RKO (cell line): ENCODE data around the gene CALD1.

ENCODE experiments used
- DNase-seq: peaks from one replicate; pipeline ENCODE4 v3.0.0-alpha.2; 2016; ENCODE audit warnings: low spot score

Gene CALD1

DNA sequence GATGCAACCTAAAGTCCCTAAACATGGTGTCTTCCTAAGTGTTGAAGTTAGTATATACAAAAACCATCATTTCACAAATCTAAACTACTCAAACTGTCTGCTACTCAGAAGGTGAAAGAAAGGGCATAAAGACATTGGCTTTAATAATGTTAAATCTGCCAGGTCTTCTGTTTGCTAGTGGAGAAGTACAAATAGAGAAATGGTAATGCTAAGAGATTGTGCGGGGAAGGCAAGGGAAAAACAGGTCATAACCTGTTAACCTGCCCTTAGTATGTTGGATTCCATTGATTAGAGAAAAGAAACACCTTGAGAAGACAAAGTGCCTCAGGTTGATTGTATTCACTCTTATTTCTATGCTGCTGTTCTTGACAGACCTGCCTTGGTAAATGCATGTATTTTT is 80.3 kb downstream of the CALD1 start:
- no peak for DNase-seq

DNA sequence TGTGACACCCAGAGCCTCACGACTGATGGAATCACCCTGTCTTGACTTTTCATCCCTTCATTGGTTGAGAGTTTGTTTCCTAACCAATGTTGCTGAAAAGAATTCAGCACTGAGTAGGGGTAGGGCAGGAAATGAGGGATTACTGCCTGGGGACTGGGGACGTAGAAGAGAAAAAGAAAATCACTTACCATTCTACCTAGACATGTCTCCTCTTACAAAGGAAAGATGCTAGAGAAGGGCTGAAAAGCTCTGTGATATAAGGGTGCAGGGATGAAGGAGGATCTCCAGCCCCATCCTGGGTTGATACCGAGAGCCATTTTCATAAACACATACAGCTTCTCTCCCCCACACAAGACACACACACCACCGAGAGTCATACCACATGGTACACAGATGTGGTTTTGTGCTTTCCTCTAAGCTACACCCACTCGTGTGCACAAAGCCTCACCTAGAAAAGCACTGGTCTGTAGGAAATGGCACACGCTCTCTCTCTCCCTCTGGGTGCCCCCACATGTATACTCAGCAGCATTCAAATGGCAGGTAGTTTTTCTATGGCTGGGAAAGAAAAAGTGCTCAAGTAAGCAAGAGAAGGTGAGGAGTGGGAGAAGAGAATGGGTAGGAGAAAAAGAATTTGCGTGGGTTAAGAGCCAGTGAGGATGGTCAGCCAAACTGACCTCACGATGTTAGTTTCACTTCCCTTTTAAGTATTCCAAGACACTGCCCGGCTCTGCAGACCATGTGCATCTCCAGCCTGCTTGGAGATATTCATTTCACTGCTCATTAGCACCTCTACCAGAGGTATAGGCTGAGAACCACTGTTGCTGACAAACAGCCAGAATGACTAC is 85.8 kb downstream of the CALD1 start:
- no peak for DNase-seq

DNA sequence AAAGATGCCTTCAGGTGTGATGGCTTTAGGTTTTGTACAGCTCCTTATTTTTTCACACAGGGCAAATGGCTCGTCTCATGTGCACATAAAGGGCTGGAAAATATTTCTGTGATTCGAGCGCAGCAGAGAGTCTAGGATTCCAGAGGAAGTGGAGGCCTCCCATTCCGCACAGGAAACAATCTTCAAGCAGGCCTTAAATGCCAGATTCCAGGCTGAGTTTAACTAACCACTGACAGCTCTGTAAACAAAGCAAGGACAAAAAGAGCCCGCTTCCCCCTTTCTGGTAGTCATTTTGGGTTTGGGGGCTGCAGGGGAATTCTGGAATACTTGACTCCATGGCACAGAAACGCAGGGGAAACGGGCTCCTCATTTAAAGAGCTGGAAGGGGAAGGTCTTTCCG is 87.2 kb downstream of the CALD1 start:
- no peak for DNase-seq

DNA sequence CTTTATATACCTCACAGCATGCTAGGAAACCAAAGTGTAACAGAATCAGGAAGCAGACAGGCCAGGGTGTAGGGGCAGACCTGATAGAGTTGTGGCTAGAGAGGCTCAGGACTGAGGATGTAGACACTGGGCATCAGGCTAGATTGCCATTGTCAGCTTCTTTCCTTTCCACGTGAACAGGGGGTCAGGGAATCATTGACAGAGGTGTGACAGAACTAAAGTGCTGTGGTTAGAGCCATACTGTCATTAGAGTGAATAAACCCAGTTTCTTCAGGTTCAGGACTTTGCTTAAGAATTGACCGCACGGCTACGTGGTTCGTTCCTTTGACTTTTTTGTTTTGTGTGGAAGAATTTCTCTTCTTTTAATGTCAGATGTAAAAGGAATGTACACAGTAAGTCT is 90.7 kb downstream of the CALD1 start:
- no peak for DNase-seq

DNA sequence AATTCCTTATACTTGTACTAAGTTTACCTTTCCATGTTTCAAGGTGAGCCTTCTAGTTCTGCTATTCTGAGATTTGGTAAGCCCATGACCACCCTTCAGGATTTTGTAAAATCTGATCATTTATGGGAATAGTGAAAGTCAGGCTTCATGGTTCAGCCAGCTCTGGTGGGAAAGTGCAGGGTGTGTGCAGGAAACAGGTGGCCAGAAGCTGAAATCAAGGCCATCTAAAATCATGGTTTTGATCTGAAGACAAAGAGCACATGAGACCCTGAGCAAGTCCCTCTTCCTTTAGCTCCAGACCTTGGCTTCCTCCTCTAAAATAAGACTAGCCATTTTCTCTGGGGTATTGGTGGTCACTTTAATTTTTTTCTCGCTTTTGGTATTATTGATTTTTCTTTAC is 91.3 kb downstream of the CALD1 start:
- DNase-seq, result no peak

DNA sequence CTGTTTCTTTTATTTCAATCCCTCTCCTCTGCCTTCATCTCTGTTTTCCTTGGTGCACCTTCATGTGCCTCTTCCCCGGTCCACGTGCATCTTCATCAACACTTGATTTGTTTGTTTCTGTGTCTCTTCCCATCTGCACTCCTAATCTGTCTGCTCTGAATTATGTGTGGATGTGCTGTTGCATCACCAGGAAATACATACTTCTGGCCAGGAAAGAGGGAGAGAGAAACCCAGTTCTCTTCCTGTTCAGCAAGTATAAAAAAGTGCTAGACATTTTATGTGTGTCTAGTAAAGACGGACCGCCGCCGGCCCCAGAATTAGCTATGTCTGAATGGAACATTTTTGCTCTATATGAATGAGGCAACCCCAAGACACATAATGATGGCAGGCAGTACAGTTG is 93.8 kb downstream of the CALD1 start:
- no peak for DNase-seq

DNA sequence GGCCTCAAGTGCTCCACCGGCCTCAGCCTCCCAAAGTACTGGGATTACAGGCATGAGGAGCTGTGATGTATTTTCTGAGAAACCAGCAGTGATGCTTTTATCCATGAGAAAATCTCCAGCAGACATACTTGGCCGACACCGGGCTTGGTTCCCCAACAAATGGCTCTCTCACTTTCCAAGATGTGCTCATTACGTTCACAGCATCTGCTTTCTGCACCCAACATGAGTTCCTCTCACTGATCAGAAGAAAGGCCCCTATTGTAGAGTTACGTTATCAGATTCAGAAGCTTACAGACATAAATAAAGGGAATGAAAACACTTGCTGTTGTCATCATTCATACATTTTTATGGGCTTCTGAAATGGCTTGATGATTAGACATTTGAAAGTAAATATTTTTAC is 95.0 kb downstream of the CALD1 start:
- no peak for DNase-seq

DNA sequence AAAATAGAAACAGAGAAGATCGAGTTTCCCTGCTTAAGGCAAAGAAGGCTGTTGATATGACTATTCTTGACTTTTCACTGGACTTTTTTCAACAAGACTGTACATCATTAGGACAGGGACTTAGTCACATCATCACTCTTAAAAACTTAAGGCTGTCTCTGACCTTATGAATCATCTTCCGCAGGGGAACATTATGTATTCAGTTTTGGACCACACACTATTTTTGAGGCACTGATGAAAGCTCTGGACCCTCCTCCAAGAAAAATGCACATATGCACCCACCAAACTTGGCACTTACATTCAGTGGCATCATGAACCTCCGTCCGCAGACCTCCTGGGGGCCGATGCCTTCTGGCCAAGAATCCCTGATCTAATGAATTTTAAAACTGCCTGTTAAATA is 96.4 kb downstream of the CALD1 start:
- no peak for DNase-seq

DNA sequence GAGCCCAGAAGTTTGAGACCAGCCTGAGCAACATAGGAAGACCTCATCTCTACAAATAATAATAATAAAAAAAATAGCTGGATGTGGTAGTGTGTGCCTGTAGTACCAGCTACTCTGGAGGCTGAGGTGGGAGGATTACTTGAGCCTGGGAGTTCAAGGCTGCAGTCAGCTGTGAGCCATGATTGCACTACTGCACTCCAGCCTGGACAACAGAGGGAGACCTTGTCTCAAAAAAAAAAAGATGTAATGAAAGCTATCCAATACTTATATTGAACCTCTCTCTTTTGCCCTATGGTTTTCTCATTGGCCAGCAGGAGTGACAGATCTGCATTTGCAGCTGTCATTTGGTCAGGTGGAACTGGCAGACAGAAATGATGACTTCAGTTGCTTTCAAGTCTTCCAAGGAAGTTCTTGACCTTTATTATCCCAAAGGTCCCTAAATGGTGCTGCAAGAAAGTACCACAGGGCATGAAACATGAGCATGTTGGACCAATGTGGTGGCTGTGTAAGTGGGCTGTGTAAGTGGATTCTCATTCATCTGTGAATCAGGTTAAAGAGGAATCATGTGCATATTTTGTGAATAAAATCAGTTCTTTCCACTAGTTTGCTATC is 99.4 kb downstream of the CALD1 start:
- no peak for DNase-seq

DNA sequence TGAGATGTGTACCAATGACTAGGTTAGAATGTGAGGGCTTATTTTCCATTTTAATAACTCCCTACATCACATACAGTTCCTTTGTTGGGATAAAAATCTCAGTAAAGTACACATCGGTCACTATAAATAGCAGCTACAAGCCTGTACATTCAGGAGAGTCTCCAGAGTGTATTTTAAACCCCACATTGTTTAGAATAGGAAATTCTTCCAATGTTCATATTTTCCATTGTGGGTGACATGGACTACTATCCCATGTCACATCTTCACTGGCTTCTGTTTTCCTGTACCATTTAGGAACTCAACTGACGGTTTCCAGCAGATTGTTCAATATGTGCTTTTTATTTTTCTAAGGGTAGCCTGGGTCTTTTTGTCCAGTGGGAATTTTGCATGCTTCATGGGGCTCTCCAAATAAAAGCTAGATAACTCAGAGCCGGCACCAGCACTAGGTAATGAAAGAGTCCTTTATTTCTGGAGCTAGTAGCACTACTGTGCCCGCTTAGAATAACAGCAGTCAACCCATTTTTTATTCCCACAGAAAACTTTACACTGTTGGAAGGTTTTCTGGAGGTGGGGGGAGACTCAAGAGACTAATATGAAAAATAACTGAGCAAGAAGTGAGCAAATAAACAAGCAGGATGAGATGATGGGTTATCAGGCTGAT is 100.5 kb downstream of the CALD1 start:
- no peak for DNase-seq

DNA sequence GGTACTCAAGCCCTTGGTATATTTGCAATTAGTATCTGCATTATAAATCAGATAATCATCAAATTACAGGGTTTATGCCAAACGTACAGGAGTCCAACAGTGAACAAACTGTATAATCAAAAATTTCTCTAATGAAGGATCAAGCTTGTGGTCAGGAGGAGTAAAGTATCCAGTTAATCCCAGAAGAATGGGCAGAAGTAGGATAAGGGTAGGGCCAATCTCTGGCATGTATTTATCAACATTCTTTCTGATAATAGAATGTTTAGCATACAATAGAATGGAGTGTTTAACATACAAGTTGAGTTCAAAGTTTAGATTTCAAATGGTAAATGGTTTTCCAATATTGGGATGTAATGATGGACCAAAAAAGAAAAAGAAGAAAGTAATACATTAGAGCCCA is 103.0 kb downstream of the CALD1 start:
- no peak for DNase-seq

DNA sequence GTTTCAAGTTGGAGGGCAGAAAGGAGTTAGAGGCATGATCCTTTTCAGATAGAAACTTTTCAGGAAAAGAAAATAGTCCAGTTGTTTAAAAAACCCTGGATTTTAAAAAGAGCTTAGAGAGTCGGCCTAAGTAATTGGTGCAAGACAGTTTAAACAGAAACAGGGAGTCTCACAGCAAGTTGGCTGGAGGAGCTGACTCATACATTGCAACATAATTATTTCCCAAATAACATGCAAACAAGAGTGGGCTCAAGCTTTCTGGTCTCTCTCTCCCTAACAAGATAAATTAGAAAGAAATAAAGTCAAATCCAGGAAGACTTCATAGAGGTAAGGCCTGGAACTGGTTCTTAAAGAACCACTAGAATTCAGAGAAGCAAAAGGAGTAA is 106.5 kb downstream of the CALD1 start:
- no peak for DNase-seq

DNA sequence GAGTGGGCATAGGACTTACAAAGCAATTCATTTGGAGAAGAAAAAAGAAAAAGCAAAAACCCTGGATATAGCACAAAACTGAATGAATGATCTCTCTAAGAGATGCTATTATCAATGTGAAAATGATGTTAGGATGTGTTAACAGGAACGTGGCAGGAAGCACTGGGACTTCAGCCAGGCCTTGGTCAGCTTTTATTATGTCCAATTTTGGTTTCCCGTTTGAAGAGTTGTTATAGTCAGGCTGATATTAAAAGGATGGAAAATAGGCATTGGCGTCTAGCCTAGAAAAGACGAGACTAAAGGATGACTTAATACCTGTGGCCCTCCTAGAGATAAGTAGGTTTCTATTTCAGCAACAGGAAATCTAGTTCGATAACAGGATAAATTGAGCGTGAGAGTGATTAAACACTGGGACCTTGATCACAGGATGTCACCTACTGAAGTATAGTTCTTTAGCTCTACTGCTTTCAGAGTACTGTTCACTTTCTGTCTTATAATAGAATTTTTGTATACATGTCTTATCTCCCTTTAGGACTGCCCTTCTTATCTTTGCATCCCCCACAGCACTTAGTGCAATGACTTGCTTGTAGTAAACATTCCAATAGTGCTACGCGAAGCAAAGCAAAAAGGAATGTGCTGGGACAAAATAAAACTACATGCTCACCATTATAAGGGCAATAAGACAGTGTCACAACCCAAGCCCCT is 107.1 kb downstream of the CALD1 start:
- DNase-seq, result no peak

DNA sequence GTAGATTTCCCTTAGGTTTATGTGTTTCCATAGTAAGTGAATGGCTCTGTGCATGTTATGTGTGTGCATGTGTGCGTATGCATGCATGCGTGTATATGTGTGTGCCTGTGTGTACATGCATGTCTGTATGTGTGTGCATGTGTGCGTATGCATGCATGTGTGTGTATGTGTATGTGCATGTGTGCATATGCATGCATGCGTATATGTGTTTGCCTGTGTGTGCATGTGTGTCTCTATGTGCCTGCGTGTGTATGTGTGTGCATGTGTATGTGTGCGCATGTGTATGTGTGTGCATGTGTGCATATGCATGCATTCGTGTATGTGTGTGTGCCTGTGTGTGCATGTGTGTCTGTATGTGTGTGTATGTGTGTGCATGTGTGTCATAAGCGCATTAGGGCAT is 108.1 kb downstream of the CALD1 start:
- DNase-seq, result no peak

DNA sequence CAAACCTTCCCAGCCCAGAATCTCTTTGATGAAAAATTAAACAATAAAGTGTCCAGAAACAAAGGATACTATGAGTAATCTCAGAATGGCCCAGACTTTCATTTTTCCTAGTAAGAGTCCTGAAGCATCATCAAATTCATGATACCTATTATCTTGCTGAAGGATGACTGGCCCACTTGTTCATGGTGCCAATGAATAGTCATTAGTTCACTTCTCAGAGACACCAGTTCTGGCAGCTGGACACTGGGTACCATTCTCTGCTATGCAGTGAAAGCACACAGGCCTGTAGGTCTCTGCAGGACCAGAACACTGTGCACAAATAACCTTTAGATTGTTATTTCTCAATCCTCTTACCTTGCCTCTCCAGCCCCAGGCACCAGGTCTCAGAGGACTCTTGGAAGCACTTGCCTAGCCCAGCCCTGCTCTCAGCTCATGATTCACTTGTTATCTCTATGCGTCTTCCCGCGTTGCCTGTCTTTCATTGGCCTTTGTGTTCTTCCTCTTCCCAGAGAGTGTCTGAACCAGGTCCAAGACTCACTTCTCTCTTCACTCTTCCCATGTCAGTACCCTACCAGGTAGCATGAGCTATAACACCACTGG is 108.8 kb downstream of the CALD1 start:
- no peak for DNase-seq

DNA sequence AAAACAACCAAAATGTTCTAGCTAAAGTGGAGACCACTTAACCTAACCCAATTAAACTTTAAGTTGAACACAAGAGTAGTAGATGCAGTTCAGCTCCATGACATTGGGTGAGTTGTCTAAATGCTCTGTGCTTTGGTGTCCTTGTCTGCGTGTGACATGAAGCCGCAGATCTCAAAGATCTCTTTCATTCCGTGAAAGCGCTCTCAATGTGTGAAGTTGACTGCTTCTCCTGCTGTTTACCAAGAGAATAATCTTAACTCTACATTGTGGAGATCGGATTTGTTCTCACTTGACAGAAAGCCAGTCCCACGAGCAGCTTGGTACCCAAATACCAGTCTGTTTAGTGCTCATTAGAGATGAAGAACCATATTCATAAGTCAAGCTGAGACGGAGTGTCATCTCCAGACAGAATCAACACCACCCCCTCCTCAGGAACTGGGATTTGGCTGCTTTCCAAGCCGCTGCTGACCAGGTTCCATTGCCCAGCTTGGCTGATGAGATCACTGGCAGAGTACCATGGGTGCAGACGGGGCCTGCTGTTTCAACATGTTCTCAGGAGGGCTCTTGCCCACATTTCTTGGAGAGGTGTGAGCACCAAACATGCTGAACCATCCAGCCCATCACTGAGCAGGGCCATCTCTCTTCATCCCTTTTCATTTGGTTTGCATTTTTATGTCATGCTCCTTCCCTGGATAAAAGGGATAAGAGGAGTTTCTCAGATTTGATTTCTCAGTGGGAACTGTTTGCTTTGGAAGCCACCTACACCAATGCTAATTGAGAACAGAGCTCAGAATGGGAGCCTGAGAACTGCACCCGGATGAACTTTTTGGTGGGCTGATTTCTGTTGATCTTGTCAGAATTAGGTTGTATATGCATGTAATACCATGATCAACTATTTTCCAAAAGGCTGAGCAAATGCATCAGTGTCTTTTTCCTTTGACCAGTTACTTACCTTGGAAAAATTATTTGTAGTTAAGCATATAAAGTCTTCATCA is 111.1 kb downstream of the CALD1 start:
- DNase-seq, result no peak

DNA sequence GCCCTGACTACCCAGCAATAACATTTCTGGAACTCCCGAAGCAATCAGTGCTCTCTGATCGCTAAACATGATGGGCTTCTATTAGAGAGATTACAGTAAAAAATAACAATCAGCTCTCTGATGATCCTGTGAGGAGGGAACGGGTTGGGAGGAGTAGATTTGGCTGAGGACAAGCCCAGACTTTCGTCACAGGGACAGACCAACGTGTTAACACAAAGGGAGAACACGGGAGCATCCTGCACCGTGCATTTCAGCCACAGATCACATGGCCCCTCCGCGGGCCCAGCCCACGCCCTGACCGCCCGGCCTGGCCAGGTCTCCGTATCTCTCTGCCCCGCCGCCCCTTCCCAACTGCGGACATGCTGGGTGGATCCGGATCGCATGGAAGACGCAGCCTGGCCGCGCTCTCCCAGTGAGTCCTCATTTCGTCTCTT is 111.8 kb downstream of the CALD1 start:
- DNase-seq, result no peak

DNA sequence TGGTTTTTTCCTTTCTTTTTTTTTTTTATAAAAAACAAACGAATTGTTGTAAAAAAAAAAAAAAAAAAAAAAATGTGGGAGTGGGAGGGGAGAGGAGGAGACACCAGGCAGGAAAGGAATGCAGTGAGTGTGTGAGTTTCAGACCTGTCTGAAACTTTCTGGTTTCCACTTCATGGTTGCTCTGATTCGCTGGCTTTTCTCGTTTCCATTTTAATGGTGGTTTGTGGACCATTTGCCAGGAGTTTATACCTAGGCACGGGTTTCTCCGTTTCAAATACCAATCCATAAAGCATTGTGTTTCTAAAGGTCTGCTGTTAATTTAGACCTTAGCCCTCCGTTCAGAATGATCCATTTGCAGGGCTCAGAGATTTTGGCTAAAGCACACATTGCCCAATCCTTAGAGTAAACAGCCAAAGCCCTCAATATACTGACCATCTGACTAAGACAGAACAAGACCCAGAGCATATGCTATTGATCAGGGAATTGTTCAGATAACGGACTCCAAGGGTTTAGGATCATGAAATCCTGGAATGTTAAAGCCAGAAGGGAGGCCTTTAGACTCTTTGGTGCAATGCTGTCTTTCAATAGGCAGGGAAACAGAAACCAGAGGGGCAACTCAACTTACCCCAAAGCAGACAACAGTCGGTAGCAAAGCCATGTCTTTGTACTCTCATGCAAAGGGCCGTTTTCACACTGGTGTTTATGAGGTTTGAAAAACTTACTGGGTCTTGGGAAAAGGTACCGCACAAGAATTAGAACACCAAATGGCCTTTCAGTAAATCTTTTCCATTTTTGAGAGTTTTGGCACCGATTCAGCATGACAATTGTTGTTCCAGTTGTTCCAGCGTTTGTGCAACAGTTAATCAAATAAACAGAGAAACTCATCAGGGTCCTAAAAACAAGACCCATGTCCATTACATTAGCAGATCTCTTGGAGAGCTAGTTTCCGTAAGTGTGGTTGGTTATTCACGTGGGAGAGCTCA is 112.6 kb downstream of the CALD1 start:
- no peak for DNase-seq

DNA sequence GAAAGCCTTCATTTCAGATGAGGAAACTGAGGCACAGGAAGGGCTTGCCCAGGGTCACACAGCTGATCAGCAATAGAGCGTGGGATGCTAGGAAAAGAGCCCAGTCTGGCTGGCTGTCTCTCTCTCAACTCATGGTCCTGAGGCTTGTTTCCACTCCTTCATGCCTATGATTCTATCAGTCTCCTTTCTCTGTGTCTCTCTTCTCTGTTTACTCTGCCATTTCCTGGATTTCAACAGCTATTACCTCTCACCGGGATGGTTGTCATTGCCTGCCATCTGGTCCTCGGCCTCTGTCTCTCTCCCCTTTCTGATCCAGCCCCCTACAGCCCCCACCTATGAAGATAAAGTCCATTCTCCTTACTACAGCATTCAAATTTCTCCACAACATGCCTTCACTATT is 113.5 kb downstream of the CALD1 start:
- DNase-seq, result no peak

DNA sequence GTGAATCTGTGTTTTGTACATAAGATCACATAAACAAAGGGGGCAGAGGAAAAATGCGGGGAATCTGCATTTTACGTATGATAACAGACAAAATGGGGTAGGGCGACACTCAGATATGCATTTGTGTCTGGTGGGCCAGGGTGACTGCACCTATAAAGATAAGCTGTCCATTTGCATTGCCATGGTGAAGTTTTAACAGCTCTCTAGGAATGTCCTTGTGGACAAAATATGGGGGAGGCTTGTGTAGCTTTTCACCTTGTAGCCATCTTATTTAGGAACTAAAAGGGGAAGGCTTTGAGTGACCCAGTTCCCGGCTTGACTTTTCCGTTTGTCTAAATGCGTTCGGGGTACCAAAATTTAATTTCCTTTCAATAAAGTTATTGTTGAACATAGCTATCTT is 114.5 kb downstream of the CALD1 start:
- no peak for DNase-seq
